Heart right ventricle (tissue), 16 donors: ENCODE measurements around the gene GUCY2F. TPM values are rescaled to one million over a fixed set of nuclear protein-coding genes. Genes with fewer than 3 reads are reported as not detected.
A peak's percentile ranks its signal among the peaks of the same experiment; 100 is the strongest.

ENCODE experiments used
- ATAC-seq, 8 donors: fragments of 200-7000 bp; cut with Tn5 transposase; one replicate each; pipeline ENCODE4 v1.9.1; 2020; ENCODE audit warnings: mild to moderate bottlenecking in 8 of 8, moderate library complexity in 8 of 8, moderate number of reproducible peaks in 1 of 8
- DNase-seq, 2 donors: peaks; one replicate each; pipeline ENCODE4 v3.0.0-alpha.2; 2020
- H3K27ac ChIP-seq, 10 donors: fragments of 200-600 bp; sonication (generic) in 2 of 10; one replicate each; pipeline versions ENCODE4 v1.5.0 to v1.8.0; 2020 to 2022; ENCODE audit warnings: mild to moderate bottlenecking in 3 of 10
- H3K27me3 ChIP-seq, 7 donors: fragments of 200-600 bp; one replicate each; pipeline ENCODE4 v1.8.0; 2021 to 2022; ENCODE audit warnings: mild to moderate bottlenecking in 2 of 7
- H3K36me3 ChIP-seq, 9 donors: fragments of 200-600 bp; sonication (generic) in 1 of 9; one replicate each; pipeline versions ENCODE4 v1.5.0 to v1.8.0; 2020 to 2022; ENCODE audit warnings: mild to moderate bottlenecking in 2 of 9
- H3K4me1 ChIP-seq, 9 donors: fragments of 200-600 bp; sonication (generic) in 1 of 9; one replicate each; pipeline versions ENCODE4 v1.5.0 to v1.8.0; 2020 to 2022; ENCODE audit warnings: mild to moderate bottlenecking in 4 of 9
- H3K4me3 ChIP-seq, 10 donors: fragments of 200-600 bp; sonication (generic) in 2 of 10; one replicate each; pipeline versions ENCODE4 v1.5.0 to v1.8.0; 2020 to 2022; ENCODE audit warnings: mild to moderate bottlenecking in 7 of 10, moderate library complexity in 2 of 10
- H3K9me3 ChIP-seq, 11 donors: fragments of 200-600 bp in 10 of 11; sonication (generic) in 2 of 11; one replicate each; pipeline versions ENCODE4 v1.5.0 to v1.8.0; 2013 to 2022; ENCODE audit warnings: mild to moderate bottlenecking in 2 of 11, control low read depth in 1 of 11, moderate library complexity in 1 of 11
- CTCF ChIP-seq, 9 donors: fragments of 200-600 bp; sonication (generic) in 2 of 9; IDR thresholded peaks; one replicate each; pipeline versions ENCODE4 v1.5.0 to v1.8.0; 2021 to 2022; ENCODE audit warnings: antibody characterized with exemption in 9 of 9, mild to moderate bottlenecking in 5 of 9, moderate library complexity in 1 of 9
- WGBS, 2 donors: extraction: QIAGEN DNeasy Blood & Tissue Kit; methylation state at CpG; one replicate each; pipeline ENCODE4 v1.1.7; 2013; ENCODE audit warnings: inconsistent platforms in 1 of 2; 5-methylcytosine and 5-hydroxymethylcytosine counted together
- intact Hi-C, 10 donors: fragments of 100-400 bp; cut with DNase I; formaldehyde crosslinking; loops; one replicate each; pipeline versions ENCODE4 v1.11.1 to v1.14.2; 2022
- polyA plus RNA-seq, 2 donors: library from polyadenylated mRNA; stranded (reverse); fragments of 200-250 nt; gene quantifications; one replicate each; pipeline ENCODE4 v1.2.3, GENCODE V29; 2013
- total RNA-seq, 10 donors: library from RNA; stranded (reverse); fragmentation: NEBNext Ultra II Directional in 3 of 10; extraction: Animal tissue kit (Norgen Biotek cat#: 25700) in 3 of 10; gene quantifications; one replicate each; pipeline versions ENCODE4 v1.2.1 to v1.2.4, GENCODE V29; 2021 to 2023
- donor health status: Arrhythmogenic right ventricular cardiomyopathy.
- donor health status: ischemic (EF 13 %, LVEDD 7.1; RV severe dilation, severe dysfunction).
- donor health status: healthy with polysubstance abuse.
- donor health status: DM: no; HTN: yes; CAD: no.
- donor health status: DM: no; HTN: no; CAD: no.
- donor health status: ischemic (EF 25% LVEDD 6.9; RV normal size, moderate dysfunction).
- donor health status: ischemic (EF 25% LVEDD 5.7; RV mildly dilated, moderate dysfunction).
- donor health status: healthy.
- donor health status: DM: yes; HTN: yes; CAD: no.
- donor health status: Ischemic cardiomyopathy.
- donor health status: ischemic (EF 35%, LVEDD 5.7; RV mildly dilated, moderate dysfunction).
- donor health status: nonischemic (EF 11% LVEDD 7.7; RV severe dilation, severe dysfunction).
- donor health status: DM: yes; HTN: yes; CAD: no.
- donor health status: PGD.
- donor health status: ischemic (EF 29% LVEDD 5.4; RV normal size, mild dysfunction).
- donor health status: nonischemic (EF 23%, LVEDD 6.1; RV moderate dilation, normal function).

Gene GUCY2F
- total and polyA plus RNA-seq, 12 donors: not detected

DNA sequence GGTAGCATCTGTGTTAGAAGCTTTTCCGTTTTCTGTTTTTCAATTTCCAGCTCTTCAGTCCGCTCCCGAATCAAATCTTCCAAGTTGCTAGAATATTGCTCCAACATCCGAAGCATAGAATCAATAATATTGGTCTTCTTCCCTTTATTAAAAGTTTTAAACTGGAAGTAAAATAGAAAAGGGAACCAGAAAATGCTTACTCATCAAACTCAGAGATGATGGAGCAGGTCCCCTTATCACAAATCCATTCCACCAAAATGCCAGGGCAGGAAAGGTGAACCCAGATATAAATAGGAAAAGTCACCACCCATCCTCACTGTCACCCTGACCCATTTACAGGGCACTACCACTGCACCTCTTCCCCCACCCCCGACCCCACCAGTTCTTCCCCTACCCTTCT lies 89.0 kb downstream of the GUCY2F start:
- Histone ChIP-seq H3K27ac (no peak overlapping the region), H3K4me3 (no peak overlapping the region), H3K27me3 (peaks cover 0 to 79% (median 0%) of the 10 kb centered on the region in 7 donors), H3K9me3 (no peaks in the 10 kb centered on the region), H3K36me3 (no peaks in the 10 kb centered on the region), H3K4me1 (no peaks in the 10 kb centered on the region)
- intact Hi-C loops: no loop called here
- WGBS, 2 donors: 86 to 87% methylated on average over 5 of the region's 5 CpGs
- DNase-seq (no peak), ATAC-seq (no peak)
- no peak for TF ChIP-seq CTCF (IDR thresholded peaks at IDR 0.05)

GRCh38 chrX:109390556-109390955 lies 91.3 kb downstream of the GUCY2F start:
- WGBS, 2 donors: 52 to 60% methylated on average over 2 of the region's 2 CpGs
- intact Hi-C loops: no loop called here
- TF ChIP-seq CTCF (IDR thresholded peaks at IDR 0.05): no peak
- Histone ChIP-seq H3K9me3 (no peaks in the 10 kb centered on the region), H3K27ac (no peak overlapping the region), H3K4me1 (no peaks in the 10 kb centered on the region), H3K4me3 (no peak overlapping the region), H3K27me3 (peaks cover 0 to 83% (median 0%) of the 10 kb centered on the region in 7 donors), H3K36me3 (no peaks in the 10 kb centered on the region)
- DNase-seq (no peak), ATAC-seq (no peak)

DNA sequence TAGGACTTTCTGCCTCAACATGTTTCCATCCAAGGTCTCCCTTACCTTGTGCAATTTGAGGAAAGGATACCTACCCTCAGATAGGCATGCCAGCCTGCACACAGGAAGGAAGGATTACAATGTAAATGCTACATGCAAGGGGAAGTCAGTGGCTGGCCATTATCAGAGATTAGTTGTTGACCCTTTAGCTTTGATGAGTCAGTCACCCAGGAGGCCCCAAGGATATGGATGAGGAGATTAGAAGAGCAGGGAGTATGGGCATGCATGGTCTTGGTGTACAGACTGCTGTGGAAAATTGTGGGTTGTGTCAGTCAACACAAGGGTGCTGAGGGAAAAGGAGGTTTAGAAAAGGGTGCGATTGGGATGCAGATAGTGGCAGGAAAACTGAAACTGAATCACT lies 92.0 kb downstream of the GUCY2F start:
- H3K27ac ChIP-seq: no peak overlapping the region
- TF ChIP-seq CTCF (IDR thresholded peaks at IDR 0.05): no peak
- H3K4me1 ChIP-seq: no peaks in the 10 kb centered on the region
- DNase-seq (no peak), ATAC-seq (no peak)
- H3K9me3 ChIP-seq: no peaks in the 10 kb centered on the region
- 53 to 77% methylated on average over 1 of the region's 1 CpG for WGBS, 2 donors
- H3K27me3 ChIP-seq: peaks cover 0 to 83% (median 0%) of the 10 kb centered on the region in 7 donors
- intact Hi-C loops: no loop called here
- no peaks in the 10 kb centered on the region for H3K36me3 ChIP-seq
- no peak overlapping the region for H3K4me3 ChIP-seq

DNA sequence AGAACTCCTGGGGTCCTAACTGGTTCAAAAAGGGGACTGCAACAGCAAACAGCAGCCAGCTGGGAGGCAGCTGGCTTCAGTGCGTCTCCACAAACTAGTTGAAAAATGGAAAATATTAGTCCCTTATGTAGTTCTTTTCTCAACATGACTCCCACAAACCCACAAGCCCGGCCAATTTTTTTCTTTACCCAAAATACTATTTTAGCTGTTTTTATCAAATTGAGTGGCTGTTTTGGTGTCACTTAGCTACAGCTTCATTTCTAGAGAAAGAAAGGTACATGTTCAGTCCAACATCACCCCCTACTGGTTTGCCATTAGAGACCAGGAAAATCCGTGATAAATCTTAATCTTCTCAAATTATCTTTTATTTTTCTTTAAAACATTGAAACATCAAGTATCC lies 97.2 kb downstream of the GUCY2F start:
- Histone ChIP-seq H3K27me3 (peaks cover 0 to 73% (median 0%) of the 10 kb centered on the region in 7 donors), H3K36me3 (no peaks in the 10 kb centered on the region), H3K9me3 (no peaks in the 10 kb centered on the region), H3K27ac (no peak overlapping the region), H3K4me3 (no peak overlapping the region), H3K4me1 (no peaks in the 10 kb centered on the region)
- DNase-seq: peak in 1 of 2 donors; percentile 4
- WGBS, 2 donors: 24 to 29% methylated on average over 3 of the region's 3 CpGs
- peak in 4 of 8 donors; percentile 21 to 58 (median 53) for ATAC-seq
- peak in 7 of 9 donors; percentile 28 to 51 (median 42) for TF ChIP-seq CTCF (IDR thresholded peaks at IDR 0.05)
- intact Hi-C loops: no loop called here
